Glomerular visceral epithelial cell (primary cell): ENCODE measurements around the gene SAMM50.

Source experiments
- DNase-seq: peaks from one replicate; pipeline ENCODE4 v3.0.0-alpha.2; 2016; ENCODE audit errors: extremely low spot score

SAMM50 gene

DNA sequence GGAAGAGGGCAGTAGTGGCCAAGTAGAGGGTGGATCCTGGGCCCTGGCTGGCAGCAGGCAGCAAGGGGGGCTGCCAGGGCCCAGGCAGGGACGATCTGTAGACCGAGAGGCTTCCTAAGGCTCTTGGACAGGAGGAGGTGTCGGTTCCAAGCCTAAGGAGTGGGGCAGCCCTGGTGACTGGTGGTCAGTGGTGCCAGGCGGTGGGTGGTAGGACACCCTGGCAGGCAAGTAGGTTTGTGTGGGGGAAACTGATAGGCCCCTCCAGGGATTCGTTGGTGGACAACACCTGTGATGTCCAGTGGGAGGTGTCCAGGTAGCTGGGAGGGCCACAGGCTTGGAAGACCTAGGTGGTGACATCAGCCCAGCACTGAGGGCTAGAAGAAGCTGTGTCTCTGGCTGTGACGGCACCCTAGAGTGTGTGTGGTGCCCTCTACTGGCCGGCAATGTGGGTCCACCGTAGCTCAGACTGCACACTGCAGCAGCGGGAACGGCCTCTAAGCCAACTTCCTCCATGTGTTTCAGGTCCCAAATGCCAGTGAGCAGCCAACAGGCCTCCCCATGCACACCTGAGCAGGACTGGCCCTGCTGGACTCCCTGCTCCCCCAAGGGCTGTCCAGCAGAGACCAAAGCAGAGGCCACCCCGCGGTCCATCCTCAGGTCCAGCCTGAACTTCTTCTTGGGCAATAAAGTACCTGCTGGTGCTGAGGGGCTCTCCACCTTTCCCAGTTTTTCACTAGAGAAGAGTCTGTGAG lies 9.4 kb upstream of the SAMM50 start:
- DNase-seq: peak; percentile 46

DNA sequence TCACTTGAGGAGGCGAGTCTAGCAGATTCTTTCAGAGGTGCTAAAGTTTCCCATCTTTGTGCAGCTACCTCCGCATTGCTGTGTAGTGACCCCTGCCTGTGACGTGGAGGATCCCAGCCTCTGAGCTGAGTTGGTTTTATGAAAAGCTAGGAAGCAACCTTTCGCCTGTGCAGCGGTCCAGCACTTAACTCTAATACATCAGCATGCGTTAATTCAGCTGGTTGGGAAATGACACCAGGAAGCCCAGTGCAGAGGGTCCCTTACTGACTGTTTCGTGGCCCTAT lies 8.9 kb upstream of the SAMM50 start:
- no peak for DNase-seq

DNA sequence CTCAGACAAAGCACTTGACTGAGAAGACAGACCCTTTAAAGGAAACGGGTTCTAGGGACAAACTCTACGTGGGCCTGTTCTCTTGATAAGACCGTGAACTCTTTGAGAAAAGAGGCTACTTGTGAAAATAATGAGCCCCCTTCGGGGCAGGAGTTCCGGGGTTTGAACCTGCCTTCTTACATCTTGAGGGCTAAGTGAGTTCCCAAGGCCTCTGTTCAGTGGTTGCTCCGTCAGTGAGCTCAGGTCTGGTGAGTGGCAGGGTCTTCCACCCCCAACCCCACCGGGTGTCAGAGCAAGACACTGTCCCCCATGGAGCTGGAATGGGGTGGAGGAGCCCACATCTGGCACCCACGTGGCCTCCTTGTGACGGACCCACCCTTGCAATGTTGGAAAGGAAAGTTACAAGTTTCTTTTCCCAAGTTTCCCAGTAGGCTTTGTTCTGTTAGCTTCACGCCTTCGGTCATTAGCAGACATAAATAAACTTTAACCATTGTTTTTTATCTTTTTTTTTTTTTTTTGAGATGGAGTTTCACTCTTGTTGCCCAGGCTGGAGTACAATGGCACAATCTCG lies 6.3 kb upstream of the SAMM50 start:
- DNase-seq: no peak

DNA sequence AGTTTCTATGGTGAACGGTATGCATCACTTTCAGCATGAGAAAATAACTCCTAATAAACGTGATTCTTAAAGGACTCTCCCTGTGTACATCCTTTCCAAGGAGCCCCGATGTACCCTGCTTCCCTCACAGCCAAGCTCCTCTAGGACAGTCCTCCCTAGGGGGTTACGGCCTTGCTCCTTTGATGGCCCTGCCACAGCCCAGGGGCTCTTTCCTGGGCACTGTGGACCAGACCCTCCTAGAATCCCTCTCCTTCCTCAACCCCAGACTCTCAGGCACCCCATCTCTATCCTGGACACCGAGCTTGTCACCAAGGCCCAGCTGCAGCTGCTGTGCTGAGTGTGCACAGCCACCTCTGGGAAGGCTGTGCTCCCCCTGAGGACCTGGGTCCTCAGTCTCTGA lies 3.9 kb upstream of the SAMM50 start:
- DNase-seq: no peak

DNA sequence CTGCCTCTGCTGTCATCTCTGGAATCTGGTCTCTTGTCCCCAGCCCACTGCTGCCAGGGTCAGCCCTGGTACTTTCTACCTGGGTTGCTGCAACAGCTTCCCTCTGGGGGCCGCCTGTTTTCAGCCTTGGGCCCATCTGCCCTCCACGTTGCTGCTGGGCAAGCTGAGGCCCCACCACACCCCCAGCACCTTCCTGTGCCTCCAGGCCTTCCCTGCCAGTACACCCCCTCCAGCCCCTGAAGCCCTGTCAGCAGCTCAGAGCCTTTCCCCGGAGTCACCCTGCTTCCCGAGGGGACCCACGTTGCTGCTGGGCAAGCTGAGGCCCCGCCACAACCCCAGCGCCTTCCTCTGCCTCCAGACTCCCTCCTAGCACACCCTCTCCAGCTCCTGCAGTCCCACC lies 3.3 kb upstream of the SAMM50 start:
- DNase-seq: no peak

DNA sequence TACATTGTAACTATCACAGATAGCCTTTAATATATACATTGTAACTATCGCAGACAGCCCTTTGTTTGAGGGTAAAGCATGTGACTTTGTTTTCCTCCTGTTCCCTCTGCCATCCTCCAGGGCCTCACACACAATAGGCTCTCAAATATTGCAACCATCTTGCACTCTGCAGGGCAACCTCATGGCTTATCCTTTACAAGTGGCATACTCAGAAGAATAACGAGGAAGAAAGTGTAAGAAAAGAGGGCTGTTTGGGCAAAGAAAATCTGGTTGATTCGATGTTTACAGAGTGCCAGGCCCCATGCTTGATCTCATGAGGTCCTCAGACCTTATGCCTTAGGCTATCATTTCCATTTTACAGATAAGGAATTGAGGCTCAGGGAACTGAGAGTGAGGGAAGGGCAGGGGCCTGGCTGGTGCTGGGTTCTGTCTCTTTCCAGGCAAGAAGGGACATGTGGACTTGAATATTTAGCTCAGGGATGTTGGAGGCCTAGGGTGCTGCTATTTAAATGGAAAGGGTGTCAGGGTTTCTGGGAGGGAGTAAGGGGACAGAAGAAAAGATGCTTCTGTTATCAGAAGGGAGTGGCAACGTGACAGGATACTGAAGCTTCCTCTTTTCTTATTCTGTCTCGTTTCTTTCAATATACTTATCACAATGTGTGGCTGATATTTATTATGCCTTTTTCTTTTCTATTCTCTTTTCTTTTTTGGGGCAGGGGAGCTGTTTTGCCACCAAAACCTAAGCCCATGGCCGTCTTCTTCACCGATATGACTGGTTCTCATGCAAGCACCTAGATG lies 1.1 kb upstream of the SAMM50 start:
- DNase-seq: no peak

DNA sequence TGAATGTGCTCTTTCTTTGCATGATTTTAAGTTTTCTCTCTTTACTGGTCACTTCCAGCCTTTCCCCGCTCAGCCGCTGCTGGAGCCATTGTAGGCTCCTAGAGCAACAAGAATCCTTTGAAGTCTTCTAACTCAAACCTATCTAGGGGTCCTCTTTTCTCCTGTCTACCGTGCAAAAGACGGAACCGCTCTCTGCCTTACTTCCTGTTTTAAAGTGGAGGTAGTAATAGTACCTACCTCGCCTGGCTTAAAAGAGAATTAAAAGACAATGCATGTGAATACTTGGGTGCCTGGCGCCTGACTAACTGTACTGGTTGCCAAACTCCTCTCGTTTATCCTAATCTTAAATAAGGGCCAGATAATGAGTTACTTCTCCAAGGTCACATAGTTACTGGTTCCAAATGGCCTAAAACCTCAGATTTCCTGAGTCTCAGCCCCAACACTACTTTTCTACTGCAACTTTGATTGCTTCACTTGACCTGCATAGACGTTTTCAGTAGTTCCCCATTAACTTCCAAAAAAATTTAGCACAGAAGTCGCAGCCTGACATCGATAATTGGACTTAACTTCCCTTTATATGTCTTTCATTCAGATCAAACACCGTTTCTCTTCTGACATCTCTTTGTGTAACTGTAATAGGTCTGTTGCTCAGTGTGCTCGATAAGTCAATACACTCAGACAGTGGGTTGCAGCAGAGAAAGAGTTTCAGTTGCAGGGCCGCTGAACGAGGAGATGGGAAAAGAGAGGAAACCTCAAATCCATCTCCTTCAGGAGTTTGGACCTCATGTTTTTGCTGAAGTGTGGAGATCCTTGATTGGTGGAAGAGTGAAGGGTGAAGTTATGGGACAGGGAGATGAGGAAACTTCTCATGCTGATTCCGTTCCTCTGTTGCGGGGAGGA lies 891 bp downstream of the SAMM50 start:
- DNase-seq: no peak

DNA sequence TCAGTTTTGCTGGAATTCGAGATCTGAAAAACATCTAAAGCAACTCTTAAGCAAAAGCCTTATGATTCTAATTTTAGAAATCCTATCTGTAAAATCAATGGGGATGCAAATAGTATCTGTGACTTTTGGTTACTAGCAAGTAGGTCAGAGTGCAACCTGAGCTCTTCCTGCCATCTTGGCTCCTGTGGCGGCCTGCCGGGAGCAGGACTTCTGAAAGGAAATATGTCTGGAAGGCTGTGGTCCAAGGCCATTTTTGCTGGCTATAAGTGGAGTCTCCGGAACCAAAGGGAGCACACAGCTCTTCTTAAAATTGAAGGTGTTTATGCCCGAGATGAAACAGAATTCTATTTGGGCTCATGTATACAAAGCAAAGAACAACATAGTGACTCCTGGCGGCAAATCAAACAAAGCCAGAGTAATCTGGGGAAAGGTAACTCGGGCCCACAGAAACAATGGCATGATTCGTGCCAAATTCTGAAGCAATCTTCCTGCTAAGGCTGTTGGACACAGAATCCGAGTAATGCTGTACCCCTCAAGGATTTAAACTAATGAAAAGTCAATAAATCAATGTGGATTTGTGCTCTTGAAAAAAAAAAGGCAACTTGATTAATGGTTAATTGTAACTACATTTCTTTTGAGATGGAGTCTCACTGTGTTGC lies 1.7 kb downstream of the SAMM50 start:
- no peak for DNase-seq

DNA sequence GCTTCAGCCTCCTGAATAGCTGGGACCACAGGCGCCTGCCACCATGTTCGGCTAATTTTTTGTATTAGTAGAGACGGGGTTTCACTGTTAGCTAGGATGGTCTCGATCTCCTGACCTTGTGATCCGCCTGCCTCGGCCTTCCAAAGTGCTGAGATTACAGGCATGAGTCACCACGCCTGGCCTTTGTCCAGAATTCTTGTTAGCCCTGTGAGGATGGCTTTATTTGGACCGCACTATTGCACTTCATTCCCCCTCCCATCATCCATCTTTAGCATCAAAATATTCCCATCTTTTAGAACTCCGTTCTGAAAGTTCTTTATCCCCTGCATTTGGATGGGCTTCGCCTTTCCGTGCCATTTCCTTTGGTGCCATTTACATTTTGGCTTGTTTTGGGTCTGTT lies 2.6 kb downstream of the SAMM50 start:
- no peak for DNase-seq

DNA sequence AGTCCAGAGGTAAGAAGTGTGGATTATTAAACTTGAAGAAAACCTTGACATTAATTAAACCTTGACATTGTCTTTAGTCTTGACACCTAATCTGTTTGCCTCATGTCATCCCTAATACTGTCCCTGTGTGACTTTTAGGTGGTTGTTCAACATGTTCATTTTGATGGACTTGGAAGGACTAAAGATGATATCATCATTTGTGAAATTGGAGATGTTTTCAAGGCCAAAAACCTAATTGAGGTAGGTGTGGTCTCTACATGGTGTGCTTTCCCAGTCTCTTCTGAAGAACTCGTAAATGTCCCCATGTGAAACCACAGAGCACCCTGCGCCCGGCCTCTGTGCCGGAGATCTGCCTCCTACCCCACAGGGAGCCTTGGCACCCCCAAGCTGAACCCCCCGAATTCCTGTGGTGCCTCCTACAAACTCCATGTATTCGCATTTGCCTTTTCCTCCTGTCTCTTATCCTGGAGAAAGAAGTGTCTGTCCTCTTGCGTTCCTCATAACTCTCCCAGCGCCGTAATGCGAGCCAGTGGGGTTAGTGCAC lies 9.1 kb downstream of the SAMM50 start:
- no peak for DNase-seq

DNA sequence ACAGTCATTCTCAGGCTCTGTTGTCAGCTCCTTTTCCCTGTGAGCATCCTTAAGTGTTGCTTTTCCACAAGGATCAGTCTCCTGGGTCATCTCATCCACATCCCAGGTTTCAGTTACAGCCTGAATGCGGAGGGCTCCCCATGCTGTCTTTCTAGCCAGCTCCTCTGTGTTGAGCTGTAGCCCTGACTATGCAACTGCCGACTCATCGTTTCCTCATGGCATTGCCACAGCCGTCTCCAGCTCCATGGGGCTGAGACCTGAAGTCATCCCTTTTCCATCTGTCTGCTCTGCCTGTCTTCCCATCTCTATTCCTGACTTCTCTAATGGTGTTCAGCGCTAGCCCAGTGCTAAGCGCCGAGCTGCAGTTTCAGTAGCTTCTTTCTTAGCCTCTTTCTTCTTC lies 11.8 kb downstream of the SAMM50 start:
- DNase-seq: no peak

DNA sequence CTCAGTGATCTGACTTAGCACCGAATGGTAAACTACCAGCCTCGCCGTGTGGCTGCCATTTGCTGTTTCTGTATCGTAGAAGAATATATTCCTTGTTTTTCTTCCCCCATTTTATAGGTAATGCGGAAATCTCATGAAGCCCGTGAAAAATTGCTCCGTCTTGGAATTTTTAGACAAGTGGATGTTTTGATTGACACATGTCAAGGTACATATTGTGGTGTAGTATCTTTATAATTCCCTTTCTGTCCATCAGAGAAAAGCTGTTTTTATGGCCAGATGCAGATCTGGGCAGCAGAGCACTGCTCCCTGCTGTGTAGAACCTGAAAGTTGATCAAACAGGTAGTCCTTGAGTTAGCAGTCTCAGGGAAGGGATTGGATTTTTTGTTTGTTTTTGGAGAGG lies 13.4 kb downstream of the SAMM50 start:
- DNase-seq: no peak

DNA sequence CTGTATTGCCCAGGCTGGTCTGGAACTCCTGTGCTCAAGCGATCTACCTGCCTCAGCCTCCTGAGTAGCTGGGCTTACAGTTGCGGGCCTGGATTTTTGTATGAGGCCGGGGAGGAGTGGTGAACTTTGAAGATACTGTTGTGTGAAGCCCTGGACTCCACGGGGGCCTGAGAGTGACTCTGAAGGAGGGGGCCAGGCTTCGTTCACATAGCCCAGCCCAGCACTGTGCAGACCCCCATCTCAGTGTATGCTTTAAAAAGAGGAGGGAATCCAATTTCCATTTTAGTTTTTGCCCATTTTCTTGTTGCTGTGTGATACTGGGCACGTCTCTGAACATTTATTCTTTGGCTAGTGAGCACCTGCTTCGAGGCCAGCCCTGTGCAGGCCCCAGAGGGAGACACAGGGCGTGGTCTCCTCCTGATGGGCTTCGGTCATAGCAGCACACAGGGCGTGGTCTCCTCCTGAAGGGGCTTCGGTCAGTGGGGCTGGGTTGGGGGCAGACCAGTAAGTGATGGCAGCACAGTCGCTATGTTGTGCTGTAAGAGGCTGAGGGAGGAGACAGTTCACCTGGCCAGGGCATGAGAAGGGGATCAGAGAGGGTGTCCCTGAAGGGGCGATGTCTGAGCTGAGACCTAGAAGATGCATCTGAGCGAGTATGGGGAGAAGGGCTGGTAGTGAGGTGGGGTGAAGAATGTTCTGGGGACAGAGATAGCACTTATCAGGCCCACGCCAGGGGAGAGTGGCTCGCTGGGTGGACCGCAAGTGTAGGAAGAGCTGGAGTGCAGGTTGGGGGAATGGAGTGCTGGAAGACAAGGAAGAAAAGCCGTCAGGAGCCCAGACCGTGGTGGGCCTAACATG lies 14.0 kb downstream of the SAMM50 start:
- no peak for DNase-seq

DNA sequence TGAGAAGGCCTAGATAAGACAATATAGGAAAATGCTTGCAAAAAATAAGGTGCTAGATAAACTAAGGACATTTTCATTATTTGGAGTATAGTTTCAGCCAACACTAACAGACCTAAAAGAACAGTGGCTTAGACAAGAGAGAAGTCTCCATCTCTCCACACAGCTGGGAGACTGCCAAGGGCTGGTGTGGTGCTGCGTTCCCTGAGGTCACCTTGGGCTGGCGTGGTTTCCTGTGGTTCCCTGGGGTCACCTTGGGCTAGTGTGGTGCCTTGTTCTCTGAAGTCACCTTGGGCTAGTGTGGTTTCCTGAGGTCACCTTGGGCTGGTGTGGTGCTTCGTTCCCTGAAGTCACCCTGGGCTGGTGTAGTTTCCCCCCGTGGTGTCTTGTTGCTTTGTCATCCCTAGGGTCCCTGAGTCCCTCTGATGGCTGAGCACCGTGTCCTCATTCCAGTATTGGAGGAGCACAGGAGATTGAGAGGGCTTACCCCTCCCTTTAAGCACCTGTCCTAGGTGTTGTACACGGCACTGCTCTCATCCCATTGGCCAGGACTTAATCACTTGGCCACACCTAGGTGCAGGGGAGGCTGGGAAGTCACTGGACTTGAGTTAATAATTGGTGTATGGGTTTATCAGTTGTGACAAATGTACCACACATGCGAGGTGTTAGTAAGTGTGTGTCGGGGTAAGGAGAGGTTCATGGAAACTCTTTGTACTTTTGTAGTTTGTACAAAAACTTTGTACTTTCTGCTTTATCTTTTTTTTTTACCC lies 14.9 kb downstream of the SAMM50 start:
- no peak for DNase-seq

DNA sequence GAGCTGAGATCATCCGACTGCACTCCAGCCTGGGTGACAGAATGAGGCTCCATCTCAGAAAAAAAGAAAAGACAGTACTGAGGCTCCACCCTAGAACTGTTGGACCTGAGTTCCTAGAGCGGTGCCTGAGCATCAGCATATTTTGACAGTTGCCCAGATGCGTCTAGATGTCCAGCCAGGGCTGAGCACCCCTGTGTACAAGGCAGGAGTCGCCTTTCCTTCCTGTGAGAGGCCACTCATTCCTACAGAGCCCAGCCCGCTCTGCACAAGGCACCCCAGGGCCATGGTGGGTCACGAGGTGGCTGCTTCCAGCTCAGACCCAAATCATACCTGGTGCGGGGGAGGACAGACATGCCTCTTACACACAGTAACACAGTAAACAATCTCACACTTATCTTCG lies 15.9 kb downstream of the SAMM50 start:
- DNase-seq: no peak

DNA sequence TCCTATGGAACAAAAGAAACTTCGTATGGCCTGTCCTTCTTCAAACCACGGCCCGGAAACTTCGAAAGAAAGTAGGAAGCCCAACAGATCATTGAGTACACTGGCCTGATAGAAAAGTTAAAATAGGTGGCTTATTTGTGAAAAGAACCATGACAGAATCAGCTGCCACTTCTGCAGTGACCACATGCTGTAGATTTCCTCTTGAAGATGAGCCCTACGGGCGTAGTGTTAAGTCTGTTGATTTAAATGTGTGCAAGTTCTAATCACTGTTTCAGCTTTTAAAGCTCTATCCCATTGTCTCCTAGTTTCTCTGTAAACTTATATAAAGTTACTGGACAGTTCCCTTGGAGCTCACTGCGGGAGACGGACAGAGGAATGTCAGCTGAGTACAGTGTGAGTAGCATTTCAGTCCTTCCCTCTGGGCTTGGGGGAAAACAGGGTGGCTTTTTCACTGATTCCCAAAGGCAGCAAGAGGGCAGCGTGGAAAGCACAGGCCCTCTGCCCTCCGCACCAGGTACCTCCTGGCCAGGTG lies 17.8 kb downstream of the SAMM50 start:
- DNase-seq: no peak

DNA sequence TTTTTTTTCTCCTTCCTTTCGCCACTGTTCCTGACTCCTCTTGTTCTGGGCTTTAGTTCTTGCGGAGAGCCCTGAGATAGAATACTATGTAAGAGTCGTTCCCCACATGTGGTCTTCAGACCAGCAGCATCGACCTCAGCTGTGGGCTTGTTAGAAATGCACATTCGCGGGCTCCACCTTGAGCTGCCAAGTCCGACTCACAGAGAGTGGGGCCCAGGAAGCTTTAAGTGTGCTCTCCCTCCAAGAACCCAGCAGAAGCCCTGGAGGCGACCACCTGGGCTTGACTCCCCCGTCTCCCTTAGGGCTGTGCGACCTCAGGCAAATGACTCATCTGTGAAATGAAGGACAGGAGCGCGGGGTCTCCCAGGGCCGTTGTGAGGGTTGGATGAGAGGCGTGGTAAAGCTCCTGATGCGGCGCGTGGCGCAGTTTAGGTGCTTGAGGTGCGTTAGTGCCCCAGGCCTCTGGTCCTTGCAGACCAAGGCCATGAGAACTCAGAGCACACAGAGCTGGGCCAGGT lies 18.8 kb downstream of the SAMM50 start:
- no peak for DNase-seq

DNA sequence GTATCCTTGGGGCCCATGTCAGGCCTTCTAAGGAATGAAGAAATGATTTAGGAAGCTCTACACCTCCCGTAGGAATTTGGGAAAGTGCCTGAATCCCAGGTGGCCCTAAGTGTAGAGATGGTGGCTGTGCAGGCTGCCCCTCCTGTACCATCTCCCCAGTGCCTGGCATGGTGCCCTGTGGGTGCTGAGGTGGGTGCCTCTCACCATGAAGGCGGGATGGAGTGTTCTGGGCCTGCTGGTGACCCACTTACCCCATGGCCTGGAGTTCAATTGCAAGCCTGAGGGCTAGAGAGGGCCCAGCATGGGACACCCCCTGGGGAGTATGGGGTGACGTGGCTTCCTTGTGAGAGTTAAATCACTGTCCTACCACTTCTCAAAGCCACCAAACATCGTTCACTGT lies 19.8 kb downstream of the SAMM50 start:
- no peak for DNase-seq
